ENCODE measurements around the gene KIRREL3.

The KIRREL3 gene

GRCh38 chr11:126413843-126414405, 586.6 kb downstream of the KIRREL3 start:
- no peak for TF ChIP-seq CTCF (IDR thresholded peaks at IDR 0.05; ENCODE audit: low read depth, low read length)
- in situ Hi-C loops (cut with HindIII; ENCODE audit: low sequenced_read_pairs) = no loop called here
- no peak overlapping the region for H3K4me3 ChIP-seq (ENCODE audit: low read depth, low read length)
- DNase-seq (ENCODE audit: low read depth, low spot score) = no peak

DNA sequence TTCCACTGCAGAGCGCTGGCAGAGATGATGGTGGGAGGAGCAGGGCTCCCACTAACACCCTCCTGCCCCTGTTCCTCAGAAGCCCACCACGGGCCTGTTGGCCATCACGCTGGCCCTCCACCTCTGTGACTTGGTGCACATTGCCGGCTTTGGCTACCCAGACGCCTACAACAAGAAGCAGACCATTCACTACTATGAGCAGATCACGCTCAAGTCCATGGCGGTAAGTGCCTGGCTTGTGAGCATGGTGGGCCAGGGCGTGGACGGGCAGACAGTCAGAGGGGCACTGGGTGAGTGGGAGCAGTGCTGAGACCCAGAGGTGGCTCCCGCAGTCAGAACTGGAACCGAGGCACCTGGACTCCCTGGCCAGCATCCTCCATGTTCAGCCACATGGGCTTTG, 587.1 kb downstream of the KIRREL3 start:
- in situ Hi-C loops (cut with HindIII; ENCODE audit: low sequenced_read_pairs) = no loop called here
- no peak for TF ChIP-seq CTCF (IDR thresholded peaks at IDR 0.05; ENCODE audit: low read depth, low read length)
- no peak for DNase-seq (ENCODE audit: low read depth, low spot score)
- H3K4me3 ChIP-seq (ENCODE audit: low read depth, low read length) = no peak overlapping the region

GRCh38 chr11:126411971-126412381, 588.6 kb downstream of the KIRREL3 start:
- in situ Hi-C loops (cut with HindIII; ENCODE audit: low sequenced_read_pairs) = no loop called here
- no peak for DNase-seq (ENCODE audit: low read depth, low spot score)
- no peak overlapping the region for H3K4me3 ChIP-seq (ENCODE audit: low read depth, low read length)
- TF ChIP-seq CTCF (IDR thresholded peaks at IDR 0.05; ENCODE audit: low read depth, low read length) = peak; percentile 6

GRCh38 chr11:126410649-126411048, 589.9 kb downstream of the KIRREL3 start:
- in situ Hi-C loops (cut with HindIII; ENCODE audit: low sequenced_read_pairs) = no loop called here

GRCh38 chr11:126409620-126409985, 591.0 kb downstream of the KIRREL3 start:
- TF ChIP-seq CTCF (IDR thresholded peaks at IDR 0.05; ENCODE audit: low read depth, low read length) = no peak
- in situ Hi-C loops (cut with HindIII; ENCODE audit: low sequenced_read_pairs) = no loop called here
- H3K4me3 ChIP-seq (ENCODE audit: low read depth, low read length) = no peak overlapping the region
- no peak for DNase-seq (ENCODE audit: low read depth, low spot score)

More at GRCh38 chr11:126410649-126411048, 589.9 kb downstream of the KIRREL3 start:
- no peak for TF ChIP-seq CTCF (IDR thresholded peaks at IDR 0.05; ENCODE audit: low read depth, low read length)
- no peak overlapping the region for H3K4me3 ChIP-seq (ENCODE audit: low read depth, low read length)
- DNase-seq (ENCODE audit: low read depth, low spot score) = no peak

DNA sequence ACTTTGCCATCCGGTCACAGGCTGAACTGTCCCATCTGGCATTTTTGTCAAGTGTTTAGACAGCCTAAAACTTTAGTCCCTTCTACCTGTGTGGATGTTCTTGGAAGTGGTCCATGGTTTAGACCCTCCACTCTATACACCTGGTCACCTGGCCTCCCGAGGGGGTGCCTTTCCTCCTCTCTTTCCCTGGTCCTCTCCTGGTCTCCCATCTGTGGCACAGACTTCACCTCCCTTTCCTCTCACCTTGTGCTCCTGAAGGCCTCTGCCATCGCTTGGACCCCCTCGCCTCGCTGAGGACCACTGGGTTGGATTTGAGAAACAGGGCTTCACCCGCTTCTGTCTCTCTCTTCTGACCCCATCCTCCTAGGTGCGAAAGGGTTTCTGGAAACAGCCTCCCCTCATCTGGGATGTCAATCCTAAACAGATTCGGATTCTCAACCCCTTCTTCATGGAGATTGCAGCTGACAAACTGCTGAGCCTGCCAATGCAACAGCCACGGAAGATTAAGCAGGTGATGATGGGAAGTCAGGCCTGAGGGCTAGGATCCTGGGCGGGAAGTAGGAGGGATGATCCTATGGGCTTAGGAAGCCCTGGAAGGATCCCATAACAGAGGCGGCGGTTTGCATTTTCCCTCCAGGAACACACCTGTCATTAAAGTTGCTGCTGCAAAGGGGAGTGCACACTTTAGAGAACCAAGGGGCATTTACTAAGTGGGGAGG, 591.5 kb downstream of the KIRREL3 start:
- H3K4me3 ChIP-seq (ENCODE audit: low read depth, low read length) = no peak overlapping the region
- no peak for DNase-seq (ENCODE audit: low read depth, low spot score)
- TF ChIP-seq CTCF (IDR thresholded peaks at IDR 0.05; ENCODE audit: low read depth, low read length) = no peak
- in situ Hi-C loops (cut with HindIII; ENCODE audit: low sequenced_read_pairs) = no loop called here

Data from astrocyte of the spinal cord (primary cell).